HG03060 (cell line): Measurements from ENCODE around the gene EXT2.

Experiments
- ATAC-seq: cut with Tn5 transposase; IDR thresholded peaks from one replicate; pipeline ENCODE4 v1.9.1; 2021; ENCODE audit warnings: low read depth, moderate number of reproducible peaks; ENCODE audit not compliant: unreplicated experiment

Gene EXT2

DNA sequence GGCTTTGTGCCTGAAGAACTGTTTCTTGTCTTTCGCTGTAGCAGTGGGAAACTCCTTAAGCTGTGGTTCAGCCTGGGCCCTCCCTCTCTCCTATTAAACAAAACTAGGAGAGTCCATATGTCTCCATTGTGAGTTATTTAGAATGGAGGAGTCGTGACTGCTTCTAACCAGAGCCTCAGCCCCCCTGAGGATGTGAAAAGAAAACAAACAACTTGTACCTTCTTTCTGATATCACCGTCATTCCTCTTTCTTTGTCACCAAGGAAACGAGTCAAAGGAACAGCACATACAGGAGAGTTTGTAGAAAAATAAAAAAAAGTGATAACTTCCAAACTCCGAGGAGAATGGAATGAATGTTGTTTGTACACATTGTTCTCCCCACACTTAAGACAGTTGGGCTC lies 11.6 kb upstream of the EXT2 start:
- no peak for ATAC-seq

GRCh38 chr11:44085330-44085729 lies 10.1 kb upstream of the EXT2 start:
- ATAC-seq: no peak

- no peak for ATAC-seq
Observed at GRCh38 chr11:44088377-44088776, 7.1 kb upstream of the EXT2 start.

- no peak for ATAC-seq
Observed at GRCh38 chr11:44088871-44089270, 6.6 kb upstream of the EXT2 start.

GRCh38 chr11:44090539-44090938 lies 4.9 kb upstream of the EXT2 start:
- ATAC-seq: no peak

DNA sequence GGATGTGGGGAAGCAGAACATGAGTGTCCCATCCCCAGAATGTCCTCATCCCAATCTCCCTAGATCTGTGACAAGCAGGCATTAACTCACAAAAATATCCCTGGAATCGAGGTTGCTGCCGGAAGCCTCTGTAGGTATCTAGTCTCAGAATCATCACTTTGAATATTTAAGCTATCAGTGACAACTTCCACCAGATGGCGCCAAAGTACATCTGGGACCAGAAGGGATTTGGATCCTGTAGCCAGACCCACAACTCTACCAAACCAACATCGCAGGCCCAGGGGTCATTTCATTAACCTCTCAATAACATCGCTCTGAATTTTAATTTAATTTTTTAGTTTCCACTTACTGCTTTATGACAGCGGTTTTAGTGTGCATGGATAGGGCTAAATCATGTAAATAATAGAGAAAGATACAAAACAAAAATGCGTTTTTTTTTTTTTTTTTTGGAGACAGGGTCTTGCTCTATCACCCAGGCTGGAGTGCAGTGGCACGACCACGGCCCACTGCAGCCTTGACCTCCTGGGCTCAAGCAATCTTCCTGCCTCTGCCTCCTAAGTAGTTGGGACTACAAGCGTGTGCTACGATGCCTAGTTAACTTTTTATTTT lies 1.1 kb upstream of the EXT2 start:
- no peak for ATAC-seq

- no peak for ATAC-seq
Observed at GRCh38 chr11:44096360-44097185, 1.1 kb downstream of the EXT2 start.

DNA sequence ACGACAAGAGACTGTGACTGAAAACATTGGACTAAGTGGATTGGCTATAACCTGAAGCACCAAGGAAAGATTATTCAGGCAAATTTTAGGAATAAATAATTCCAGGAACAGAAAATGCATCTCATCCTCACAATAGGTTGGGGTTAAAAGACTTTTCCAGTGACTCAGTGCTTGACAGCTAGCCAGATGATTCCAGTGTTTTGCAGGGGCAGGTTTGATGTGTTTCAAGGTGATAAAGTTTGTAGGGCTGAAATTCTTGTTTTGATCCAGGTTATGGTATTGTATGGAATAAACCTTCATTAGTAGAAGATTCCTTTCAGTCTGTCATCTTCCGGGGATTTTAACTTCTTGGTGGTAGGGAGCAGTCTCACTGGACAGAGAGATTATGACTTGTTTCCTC lies 2.3 kb downstream of the EXT2 start:
- no peak for ATAC-seq

- no peak for ATAC-seq
Observed at GRCh38 chr11:44101098-44101497, 5.6 kb downstream of the EXT2 start.

GRCh38 chr11:44104481-44105294 lies 9.2 kb downstream of the EXT2 start:
- ATAC-seq: no peak

- ATAC-seq: no peak
Observed at GRCh38 chr11:44108260-44108659, 12.8 kb downstream of the EXT2 start.

DNA sequence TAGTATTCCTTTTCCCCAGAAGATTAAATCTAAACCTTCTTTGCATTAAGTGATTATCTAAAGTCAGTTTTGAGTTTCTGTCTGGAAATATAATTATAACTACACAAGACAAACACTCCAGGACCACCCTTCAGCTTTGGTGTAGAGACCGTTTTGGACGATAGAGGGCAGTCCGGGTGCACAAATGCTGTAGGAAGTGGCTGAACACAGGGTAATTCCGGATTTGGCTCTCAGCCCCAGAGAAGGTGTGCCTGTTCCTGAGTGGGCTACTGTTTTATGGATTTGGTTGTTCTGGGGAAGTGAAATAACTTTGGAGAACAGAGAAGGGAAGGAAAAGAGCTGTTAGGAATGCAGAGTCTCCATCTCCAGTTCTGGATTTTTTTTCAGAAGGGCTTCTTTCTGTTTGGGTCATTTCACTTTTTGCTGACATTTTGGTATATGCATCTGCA lies 14.8 kb downstream of the EXT2 start:
- ATAC-seq: no peak

GRCh38 chr11:44112091-44112821 lies 16.8 kb downstream of the EXT2 start:
- ATAC-seq: no peak

DNA sequence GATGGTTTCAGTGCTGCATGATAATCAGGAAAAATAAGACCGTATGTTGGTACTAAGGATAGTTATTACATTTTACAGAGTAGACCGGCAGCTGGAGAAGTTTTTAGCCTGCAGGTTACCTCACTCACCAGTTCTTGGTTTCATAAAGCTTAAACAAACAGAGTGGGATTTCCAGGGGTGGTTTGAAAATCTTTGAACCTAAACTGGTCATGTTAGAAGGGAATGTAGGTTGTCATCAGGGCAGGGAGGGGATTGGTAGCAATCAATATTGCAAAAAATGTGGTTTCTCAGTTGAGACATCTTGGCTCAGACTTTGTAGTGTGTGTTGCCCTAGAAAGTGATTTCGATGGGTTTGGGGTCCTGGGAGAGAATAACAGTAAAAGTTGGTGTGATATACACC lies 17.5 kb downstream of the EXT2 start:
- no peak for ATAC-seq

DNA sequence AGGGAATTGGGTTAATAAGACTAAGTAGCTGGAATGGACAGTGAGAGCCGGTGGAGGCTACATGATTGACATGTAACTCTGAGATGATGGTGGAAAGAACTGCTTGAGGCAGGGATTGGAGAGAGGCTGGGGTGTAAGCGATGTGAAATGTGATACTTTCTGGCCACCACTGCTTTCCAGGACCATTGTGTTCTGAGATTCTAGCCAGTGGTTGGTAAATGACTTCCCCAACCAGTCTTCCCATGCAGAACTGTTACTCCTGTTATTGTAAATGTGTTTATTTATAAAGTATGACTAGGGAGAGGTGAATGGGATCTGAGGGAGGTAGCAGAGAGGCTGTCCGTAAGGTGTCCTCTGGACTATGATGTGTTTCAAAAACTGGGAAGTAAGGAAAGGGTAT lies 18.1 kb downstream of the EXT2 start:
- no peak for ATAC-seq

- ATAC-seq: no peak
Observed at GRCh38 chr11:44116234-44116830, 20.9 kb downstream of the EXT2 start.

DNA sequence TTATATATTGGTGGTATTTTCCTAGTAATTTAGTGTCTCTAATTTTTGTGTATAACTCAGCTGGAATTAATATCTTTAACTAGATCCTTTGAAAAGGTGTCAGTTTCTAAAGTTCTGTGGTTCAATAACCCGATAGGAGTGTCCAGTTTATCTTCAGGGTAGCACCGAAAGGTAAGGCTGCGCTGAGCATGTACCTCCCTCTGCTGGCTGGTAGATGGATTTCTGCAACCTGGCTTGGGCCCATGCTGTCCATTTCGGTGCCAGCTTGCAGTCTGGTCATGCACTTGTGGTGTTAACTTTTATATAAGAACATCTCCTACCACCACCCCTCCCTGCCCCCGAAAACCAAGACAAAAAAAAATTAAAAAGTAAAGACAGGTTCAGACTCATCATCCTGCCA lies 24.7 kb downstream of the EXT2 start:
- ATAC-seq: no peak

DNA sequence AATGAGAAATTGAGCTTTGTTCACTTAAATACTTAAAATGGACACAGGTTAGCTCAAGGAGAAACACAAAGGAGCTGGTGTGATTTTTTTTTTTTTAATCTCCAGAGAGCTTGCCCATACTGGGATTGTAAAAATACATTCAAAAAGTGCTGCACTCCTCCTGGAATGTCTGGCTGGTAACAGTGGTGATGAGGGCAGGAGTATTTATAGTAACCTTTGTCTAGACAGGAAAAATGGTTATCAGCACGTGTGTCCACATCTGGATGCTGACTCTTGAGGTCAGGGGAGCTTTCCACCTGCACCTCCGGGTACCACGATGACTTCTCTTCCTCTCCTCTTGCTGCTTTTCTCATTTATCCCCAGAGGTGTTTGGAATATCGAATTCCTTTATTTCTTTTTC lies 30.1 kb downstream of the EXT2 start:
- no peak for ATAC-seq

GRCh38 chr11:44126304-44126703 lies 30.8 kb downstream of the EXT2 start:
- ATAC-seq: no peak

GRCh38 chr11:44127130-44127529 lies 31.7 kb downstream of the EXT2 start:
- ATAC-seq: no peak
